WTC11 (cell line): ENCODE results near the gene ACTN1. TPM values are rescaled to one million over a fixed set of nuclear protein-coding genes. Genes with fewer than 3 reads are reported as not detected.

Experiments
- ATAC-seq: fragments of 200-7000 bp; cut with Tn5 transposase; 2 replicates; pipeline ENCODE4 v1.10.0; 2021; ENCODE audit warnings: mild to moderate bottlenecking, moderate library complexity
- CTCF ChIA-PET: fragments of 300-600 bp; sonication (Branson Sonifier 250); formaldehyde crosslinking; loops from one replicate; lab custom pipeline; 2021; ENCODE audit warnings: antibody characterized with exemption; lab: Charles Lee
- POLR2A ChIA-PET: fragments of 350-600 bp; sonication (Branson Sonifier 250); formaldehyde crosslinking; loops from one replicate; lab custom pipeline; 2021; ENCODE audit warnings: antibody characterized with exemption; lab: Charles Lee
- DNase-seq: peaks from one replicate; pipeline ENCODE4 v3.0.0; 2021; ENCODE audit warnings: low spot score
- H3K27ac Mint-ChIP-seq: 2 replicates; pipeline ENCODE4 v1.8.0; 2021; ENCODE audit warnings: mixed read lengths
- H3K27me3 Mint-ChIP-seq: 2 replicates; pipeline ENCODE4 v1.8.0; 2021; ENCODE audit warnings: low read depth, mild to moderate bottlenecking, moderate library complexity, mixed read lengths
- H3K36me3 Mint-ChIP-seq: 2 replicates; pipeline ENCODE4 v1.8.0; 2021; ENCODE audit warnings: mixed read lengths
- H3K4me1 Mint-ChIP-seq: 2 replicates; pipeline ENCODE4 v1.8.0; 2022; ENCODE audit warnings: mixed read lengths
- H3K4me3 Mint-ChIP-seq: 2 replicates; pipeline ENCODE4 v1.8.0; 2021; ENCODE audit warnings: mild to moderate bottlenecking, moderate library complexity, mixed read lengths
- H3K9me3 Mint-ChIP-seq: 2 replicates; pipeline ENCODE4 v1.8.0; 2021; ENCODE audit warnings: mixed read lengths
- CTCF ChIP-seq: fragments of 200-600 bp; IDR thresholded peaks from 2 replicates; pipeline ENCODE4 v1.8.0; 2022; ENCODE audit warnings: antibody characterized with exemption
- MYBL2 ChIP-seq: sonication (generic); formaldehyde crosslinking; IDR thresholded peaks from 2 replicates; pipeline ENCODE4 v1.8.1; 2023; ENCODE audit warnings: mild to moderate bottlenecking, moderate library complexity, missing genetic modification reagents
- ZBTB21 ChIP-seq: sonication (generic); formaldehyde crosslinking; IDR thresholded peaks from 2 replicates; pipeline ENCODE4 v1.8.1; 2023; ENCODE audit warnings: mild to moderate bottlenecking, missing genetic modification reagents, borderline replicate concordance
- ZNF138 ChIP-seq: sonication (generic); formaldehyde crosslinking; conservative IDR thresholded peaks from 2 replicates; pipeline ENCODE4 v1.8.1; 2022; ENCODE audit warnings: mild to moderate bottlenecking, moderate library complexity, missing genetic modification reagents
- ZNF396 ChIP-seq: fragments of 250-450 bp; sonication (Bioruptor Pico); IDR thresholded peaks from 2 replicates; pipeline ENCODE4 v1.8.0; 2021; ENCODE audit warnings: mild to moderate bottlenecking, moderate library complexity, borderline replicate concordance
- ZNF671 ChIP-seq: fragments of 250-450 bp; sonication (Bioruptor Pico); IDR thresholded peaks from 2 replicates; pipeline ENCODE4 v1.8.0; 2021; ENCODE audit warnings: mild to moderate bottlenecking
- total RNA-seq: library from RNA; stranded (reverse); gene quantifications from 3 replicates; pipeline ENCODE4 v1.2.3, GENCODE V29; 2021
- TF ChIP-seq, protein P1 (sequence below): fragments of 250-450 bp; sonication (Bioruptor Pico); IDR thresholded peaks from 2 replicates; pipeline ENCODE4 v1.9.0; 2021; ENCODE audit warnings: mild to moderate bottlenecking, borderline replicate concordance
- TF ChIP-seq, protein P2 (sequence below): sonication (generic); formaldehyde crosslinking; IDR thresholded peaks from 2 replicates; pipeline ENCODE4 v1.8.0; 2023; ENCODE audit warnings: missing genetic modification reagents
- TF ChIP-seq, protein P3 (sequence below): fragments of 250-450 bp; sonication (Bioruptor Pico); IDR thresholded peaks from 2 replicates; pipeline ENCODE4 v1.9.0; 2021; ENCODE audit warnings: mild to moderate bottlenecking

The ACTN1 gene
- total RNA-seq, 1 experiment from 2014 or later, result 196 TPM

- Mint-ChIP-seq H3K4me3 (peak overlapping the region; percentile 82), H3K9me3 (peaks cover 15% of the 10 kb centered on the region), H3K27ac (no peak overlapping the region), H3K36me3 (0 out of 2 replicates have a peak, but pooled peaks cover 3% of the 10 kb centered on the region), H3K27me3 (no peaks in the 10 kb centered on the region; the same call in 1 of the 2 replicates), H3K4me1 (peaks cover 8% of the 10 kb centered on the region)
- ChIA-PET POLR2A (interaction anchor here (0.7 kb wide), 3 partner anchors 51 to 333 kb away, joined by 3 read pairs; partner anchors contain the start of gene ZFP36L1), CTCF (interaction anchor here (0.6 to 3.6 kb wide), 58 partner anchors 9 to 1027 kb away, joined by 3 to 46 read pairs (median 4); no protein-coding TSS in a partner anchor)
- DNase-seq (peak; percentile 80), ATAC-seq (peak; percentile 93)
- no peak for TF ChIP-seq ZNF671
- no peak for TF ChIP-seq ZNF138 (CRISPR knock-in tag)
- 0 out of 2 replicates have a peak, but pooled peaks have one; percentile 40 for TF ChIP-seq ZBTB21 (CRISPR knock-in tag)
- TF ChIP-seq MYBL2 (CRISPR knock-in tag), result no peak
- peak; percentile 67 for TF ChIP-seq CTCF
- TF ChIP-seq, protein P1, sequence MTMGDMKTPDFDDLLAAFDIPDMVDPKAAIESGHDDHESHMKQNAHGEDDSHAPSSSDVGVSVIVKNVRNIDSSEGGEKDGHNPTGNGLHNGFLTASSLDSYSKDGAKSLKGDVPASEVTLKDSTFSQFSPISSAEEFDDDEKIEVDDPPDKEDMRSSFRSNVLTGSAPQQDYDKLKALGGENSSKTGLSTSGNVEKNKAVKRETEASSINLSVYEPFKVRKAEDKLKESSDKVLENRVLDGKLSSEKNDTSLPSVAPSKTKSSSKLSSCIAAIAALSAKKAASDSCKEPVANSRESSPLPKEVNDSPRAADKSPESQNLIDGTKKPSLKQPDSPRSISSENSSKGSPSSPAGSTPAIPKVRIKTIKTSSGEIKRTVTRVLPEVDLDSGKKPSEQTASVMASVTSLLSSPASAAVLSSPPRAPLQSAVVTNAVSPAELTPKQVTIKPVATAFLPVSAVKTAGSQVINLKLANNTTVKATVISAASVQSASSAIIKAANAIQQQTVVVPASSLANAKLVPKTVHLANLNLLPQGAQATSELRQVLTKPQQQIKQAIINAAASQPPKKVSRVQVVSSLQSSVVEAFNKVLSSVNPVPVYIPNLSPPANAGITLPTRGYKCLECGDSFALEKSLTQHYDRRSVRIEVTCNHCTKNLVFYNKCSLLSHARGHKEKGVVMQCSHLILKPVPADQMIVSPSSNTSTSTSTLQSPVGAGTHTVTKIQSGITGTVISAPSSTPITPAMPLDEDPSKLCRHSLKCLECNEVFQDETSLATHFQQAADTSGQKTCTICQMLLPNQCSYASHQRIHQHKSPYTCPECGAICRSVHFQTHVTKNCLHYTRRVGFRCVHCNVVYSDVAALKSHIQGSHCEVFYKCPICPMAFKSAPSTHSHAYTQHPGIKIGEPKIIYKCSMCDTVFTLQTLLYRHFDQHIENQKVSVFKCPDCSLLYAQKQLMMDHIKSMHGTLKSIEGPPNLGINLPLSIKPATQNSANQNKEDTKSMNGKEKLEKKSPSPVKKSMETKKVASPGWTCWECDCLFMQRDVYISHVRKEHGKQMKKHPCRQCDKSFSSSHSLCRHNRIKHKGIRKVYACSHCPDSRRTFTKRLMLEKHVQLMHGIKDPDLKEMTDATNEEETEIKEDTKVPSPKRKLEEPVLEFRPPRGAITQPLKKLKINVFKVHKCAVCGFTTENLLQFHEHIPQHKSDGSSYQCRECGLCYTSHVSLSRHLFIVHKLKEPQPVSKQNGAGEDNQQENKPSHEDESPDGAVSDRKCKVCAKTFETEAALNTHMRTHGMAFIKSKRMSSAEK (CRISPR knock-in tag), result no peak
These were observed 135.5 kb downstream of the ACTN1 start for GRCh38 chr14:68843471-68844209.

DNA sequence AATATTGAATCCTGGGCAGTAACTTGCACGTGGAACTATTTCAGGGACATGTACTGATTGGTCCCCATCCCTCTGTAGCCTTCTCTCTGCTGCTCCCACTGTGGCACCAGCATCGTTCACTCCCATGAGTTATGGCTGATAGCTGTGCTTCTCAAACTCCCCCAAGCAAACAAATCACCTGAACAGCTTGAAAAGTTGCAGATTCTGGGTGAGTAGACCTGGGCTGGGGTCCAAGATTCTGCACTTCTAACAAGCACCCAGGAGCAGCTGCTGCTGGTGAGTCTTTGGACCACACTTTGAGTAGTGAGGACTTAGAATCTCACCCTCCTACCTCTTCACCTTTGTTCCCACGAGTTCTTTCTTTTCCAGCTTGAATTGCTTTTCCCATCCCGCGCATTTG is 136.8 kb downstream of the ACTN1 start:
- DNase-seq, result no peak
- ChIA-PET POLR2A (interaction anchor here (0.6 kb wide), 1 partner anchor 49 kb away, joined by 3 read pairs; no protein-coding TSS in a partner anchor), CTCF (interaction anchor here (3.6 kb wide), 1 partner anchor 17 kb away, joined by 46 read pairs; no protein-coding TSS in a partner anchor)
- Mint-ChIP-seq H3K27ac (no peak overlapping the region), H3K36me3 (peaks cover 4% of the 10 kb centered on the region), H3K27me3 (no peaks in the 10 kb centered on the region; the same call in 1 of the 2 replicates), H3K9me3 (peaks cover 18% of the 10 kb centered on the region), H3K4me3 (no peak overlapping the region), H3K4me1 (peaks cover 8% of the 10 kb centered on the region)
- ATAC-seq, result no peak
- TF ChIP-seq, protein P2, sequence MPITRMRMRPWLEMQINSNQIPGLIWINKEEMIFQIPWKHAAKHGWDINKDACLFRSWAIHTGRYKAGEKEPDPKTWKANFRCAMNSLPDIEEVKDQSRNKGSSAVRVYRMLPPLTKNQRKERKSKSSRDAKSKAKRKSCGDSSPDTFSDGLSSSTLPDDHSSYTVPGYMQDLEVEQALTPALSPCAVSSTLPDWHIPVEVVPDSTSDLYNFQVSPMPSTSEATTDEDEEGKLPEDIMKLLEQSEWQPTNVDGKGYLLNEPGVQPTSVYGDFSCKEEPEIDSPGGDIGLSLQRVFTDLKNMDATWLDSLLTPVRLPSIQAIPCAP (CRISPR knock-in tag), result no peak
- no peak for TF ChIP-seq ZNF396 (CRISPR knock-in tag)
- TF ChIP-seq, protein P3, sequence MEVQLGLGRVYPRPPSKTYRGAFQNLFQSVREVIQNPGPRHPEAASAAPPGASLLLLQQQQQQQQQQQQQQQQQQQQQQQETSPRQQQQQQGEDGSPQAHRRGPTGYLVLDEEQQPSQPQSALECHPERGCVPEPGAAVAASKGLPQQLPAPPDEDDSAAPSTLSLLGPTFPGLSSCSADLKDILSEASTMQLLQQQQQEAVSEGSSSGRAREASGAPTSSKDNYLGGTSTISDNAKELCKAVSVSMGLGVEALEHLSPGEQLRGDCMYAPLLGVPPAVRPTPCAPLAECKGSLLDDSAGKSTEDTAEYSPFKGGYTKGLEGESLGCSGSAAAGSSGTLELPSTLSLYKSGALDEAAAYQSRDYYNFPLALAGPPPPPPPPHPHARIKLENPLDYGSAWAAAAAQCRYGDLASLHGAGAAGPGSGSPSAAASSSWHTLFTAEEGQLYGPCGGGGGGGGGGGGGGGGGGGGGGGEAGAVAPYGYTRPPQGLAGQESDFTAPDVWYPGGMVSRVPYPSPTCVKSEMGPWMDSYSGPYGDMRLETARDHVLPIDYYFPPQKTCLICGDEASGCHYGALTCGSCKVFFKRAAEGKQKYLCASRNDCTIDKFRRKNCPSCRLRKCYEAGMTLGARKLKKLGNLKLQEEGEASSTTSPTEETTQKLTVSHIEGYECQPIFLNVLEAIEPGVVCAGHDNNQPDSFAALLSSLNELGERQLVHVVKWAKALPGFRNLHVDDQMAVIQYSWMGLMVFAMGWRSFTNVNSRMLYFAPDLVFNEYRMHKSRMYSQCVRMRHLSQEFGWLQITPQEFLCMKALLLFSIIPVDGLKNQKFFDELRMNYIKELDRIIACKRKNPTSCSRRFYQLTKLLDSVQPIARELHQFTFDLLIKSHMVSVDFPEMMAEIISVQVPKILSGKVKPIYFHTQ, result no peak
